ENCODE results near the gene MYRF.

- TF ChIP-seq POLR2A (IDR thresholded peaks at IDR 0.05; ENCODE audit: low read length): no peak
- TF ChIP-seq GATA1 (IDR thresholded peaks at IDR 0.05; ENCODE audit: low read depth, low read length): no peak
These were observed 41.4 kb downstream of the MYRF start for GRCh38 chr11:61793829-61794204.

Data from erythroblast (primary cell).